GM18873 (cell line): ENCODE results near the gene KLHDC4.
"Not testable (repeated sequence)": the region's sequence is repeated elsewhere in the genome, so short reads cannot be mapped to it uniquely, and the experiment has no call there.

Experiments
- ATAC-seq: cut with Tn5 transposase; IDR thresholded peaks from one replicate; pipeline ENCODE4 v1.9.1; 2021; ENCODE audit warnings: mild to moderate bottlenecking, moderate library complexity, moderate number of reproducible peaks; ENCODE audit not compliant: unreplicated experiment, low FRiP score

KLHDC4 gene

GRCh38 chr16:87722590-87723225 lies 43.1 kb downstream of the KLHDC4 start:
- no peak for ATAC-seq

- no peak for ATAC-seq
Measured at GRCh38 chr16:87721622-87722585, 43.9 kb downstream of the KLHDC4 start.

- no peak for ATAC-seq
Measured at GRCh38 chr16:87720446-87720845, 45.3 kb downstream of the KLHDC4 start.

- not testable (repeated sequence) for ATAC-seq
Measured at GRCh38 chr16:87718831-87719230, 47.0 kb downstream of the KLHDC4 start.

GRCh38 chr16:87715658-87716057 lies 50.1 kb downstream of the KLHDC4 start:
- ATAC-seq = no peak

- no peak for ATAC-seq
Measured at GRCh38 chr16:87715231-87715630, 50.6 kb downstream of the KLHDC4 start.

GRCh38 chr16:87713451-87714229 lies 52.1 kb downstream of the KLHDC4 start:
- ATAC-seq = no peak

- no peak for ATAC-seq
Measured at GRCh38 chr16:87712184-87712762, 53.5 kb downstream of the KLHDC4 start.

GRCh38 chr16:87710887-87711286 lies 54.9 kb downstream of the KLHDC4 start:
- no peak for ATAC-seq

- no peak for ATAC-seq
Measured at GRCh38 chr16:87709677-87710076, 56.1 kb downstream of the KLHDC4 start.

- ATAC-seq = no peak
Measured at GRCh38 chr16:87708881-87709638, 56.7 kb downstream of the KLHDC4 start.

GRCh38 chr16:87707714-87708580 lies 57.8 kb downstream of the KLHDC4 start:
- ATAC-seq = no peak

GRCh38 chr16:87707097-87707496 lies 58.7 kb downstream of the KLHDC4 start:
- no peak for ATAC-seq

GRCh38 chr16:87706278-87707000 lies 59.3 kb downstream of the KLHDC4 start:
- ATAC-seq = no peak

- no peak for ATAC-seq
Measured at GRCh38 chr16:87705771-87706277, 60.0 kb downstream of the KLHDC4 start.

GRCh38 chr16:87704754-87705353 lies 60.9 kb downstream of the KLHDC4 start:
- ATAC-seq = no peak

- ATAC-seq = no peak
Measured at GRCh38 chr16:87703835-87704375, 61.9 kb downstream of the KLHDC4 start.
